WTC11 (cell line): ENCODE measurements around the gene CDC45. TPM values are rescaled to one million over a fixed set of nuclear protein-coding genes. Genes with fewer than 3 reads are reported as not detected.

Experiments
- ATAC-seq: fragments of 200-7000 bp; cut with Tn5 transposase; 2 replicates; pipeline ENCODE4 v1.10.0; 2021; ENCODE audit warnings: mild to moderate bottlenecking, moderate library complexity
- CTCF ChIA-PET: fragments of 300-600 bp; sonication (Branson Sonifier 250); formaldehyde crosslinking; loops from one replicate; lab custom pipeline; 2021; ENCODE audit warnings: antibody characterized with exemption; lab: Charles Lee
- POLR2A ChIA-PET: fragments of 350-600 bp; sonication (Branson Sonifier 250); formaldehyde crosslinking; loops from one replicate; lab custom pipeline; 2021; ENCODE audit warnings: antibody characterized with exemption; lab: Charles Lee
- DNase-seq: peaks from one replicate; pipeline ENCODE4 v3.0.0; 2021; ENCODE audit warnings: low spot score
- H3K27ac Mint-ChIP-seq: 2 replicates; pipeline ENCODE4 v1.8.0; 2021; ENCODE audit warnings: mixed read lengths
- H3K27me3 Mint-ChIP-seq: 2 replicates; pipeline ENCODE4 v1.8.0; 2021; ENCODE audit warnings: low read depth, mild to moderate bottlenecking, moderate library complexity, mixed read lengths
- H3K36me3 Mint-ChIP-seq: 2 replicates; pipeline ENCODE4 v1.8.0; 2021; ENCODE audit warnings: mixed read lengths
- H3K4me1 Mint-ChIP-seq: 2 replicates; pipeline ENCODE4 v1.8.0; 2022; ENCODE audit warnings: mixed read lengths
- H3K4me3 Mint-ChIP-seq: 2 replicates; pipeline ENCODE4 v1.8.0; 2021; ENCODE audit warnings: mild to moderate bottlenecking, moderate library complexity, mixed read lengths
- H3K9me3 Mint-ChIP-seq: 2 replicates; pipeline ENCODE4 v1.8.0; 2021; ENCODE audit warnings: mixed read lengths
- AFF4 ChIP-seq: sonication (generic); formaldehyde crosslinking; IDR thresholded peaks from 2 replicates; pipeline ENCODE4 v1.8.1; 2023; ENCODE audit warnings: mild to moderate bottlenecking, missing genetic modification reagents, borderline replicate concordance
- ATF1 ChIP-seq: sonication (generic); formaldehyde crosslinking; IDR thresholded peaks from 2 replicates; pipeline ENCODE4 v1.8.1; 2023; ENCODE audit warnings: mild to moderate bottlenecking, moderate library complexity, missing genetic modification reagents
- CBFB ChIP-seq: sonication (generic); formaldehyde crosslinking; IDR thresholded peaks from 2 replicates; pipeline ENCODE4 v1.8.1; 2022; ENCODE audit warnings: mild to moderate bottlenecking, low read depth, missing genetic modification reagents
- E2F5 ChIP-seq: sonication (generic); formaldehyde crosslinking; IDR thresholded peaks from 2 replicates; pipeline ENCODE4 v1.8.1; 2022; ENCODE audit warnings: mild to moderate bottlenecking, moderate library complexity, missing genetic modification reagents
- ESRRA ChIP-seq: sonication (generic); formaldehyde crosslinking; IDR thresholded peaks from 2 replicates; pipeline ENCODE4 v1.8.1; 2022; ENCODE audit warnings: mild to moderate bottlenecking, missing genetic modification reagents, borderline replicate concordance
- FOXP1 ChIP-seq: sonication (generic); formaldehyde crosslinking; IDR thresholded peaks from 2 replicates; pipeline ENCODE4 v1.8.0; 2022; ENCODE audit warnings: missing genetic modification reagents, mild to moderate bottlenecking, moderate library complexity, borderline replicate concordance
- IRF2 ChIP-seq: sonication (generic); formaldehyde crosslinking; IDR thresholded peaks from 2 replicates; pipeline ENCODE4 v1.8.0; 2022; ENCODE audit warnings: low read depth, missing genetic modification reagents, borderline replicate concordance
- MAX ChIP-seq: sonication (generic); formaldehyde crosslinking; IDR thresholded peaks from 2 replicates; pipeline ENCODE4 v1.8.0; 2022; ENCODE audit warnings: mild to moderate bottlenecking, missing genetic modification reagents
- MLX ChIP-seq: sonication (generic); formaldehyde crosslinking; IDR thresholded peaks from 2 replicates; pipeline ENCODE4 v1.8.1; 2023; ENCODE audit warnings: mild to moderate bottlenecking, missing genetic modification reagents, moderate library complexity
- MXD4 ChIP-seq: fragments of 250-450 bp; sonication (Bioruptor Pico); IDR thresholded peaks from 2 replicates; pipeline ENCODE4 v1.8.0; 2021; ENCODE audit warnings: mild to moderate bottlenecking, moderate library complexity, borderline replicate concordance
- PREB ChIP-seq: sonication (generic); formaldehyde crosslinking; IDR thresholded peaks from 2 replicates; pipeline ENCODE4 v1.8.1; 2022; ENCODE audit warnings: mild to moderate bottlenecking, missing genetic modification reagents, moderate library complexity, borderline replicate concordance
- PRRX2 ChIP-seq: fragments of 250-450 bp; sonication (Bioruptor Pico); IDR thresholded peaks from 2 replicates; pipeline ENCODE4 v1.8.0; 2021; ENCODE audit warnings: mild to moderate bottlenecking
- TCF7 ChIP-seq: sonication (generic); formaldehyde crosslinking; IDR thresholded peaks from 2 replicates; pipeline ENCODE4 v1.8.0; 2022; ENCODE audit warnings: mild to moderate bottlenecking, low read depth, missing genetic modification reagents, moderate library complexity
- TEAD1 ChIP-seq: sonication (generic); formaldehyde crosslinking; IDR thresholded peaks from 2 replicates; pipeline ENCODE4 v1.8.0; 2022; ENCODE audit warnings: mild to moderate bottlenecking, missing genetic modification reagents
- TEAD4 ChIP-seq: sonication (generic); formaldehyde crosslinking; IDR thresholded peaks from 2 replicates; pipeline ENCODE4 v1.8.0; 2022; ENCODE audit warnings: mild to moderate bottlenecking, missing genetic modification reagents
- ZNF232 ChIP-seq: sonication (generic); formaldehyde crosslinking; IDR thresholded peaks from 2 replicates; pipeline ENCODE4 v1.8.0; 2022; ENCODE audit warnings: mild to moderate bottlenecking, missing genetic modification reagents
- ZNF317 ChIP-seq: sonication (generic); formaldehyde crosslinking; IDR thresholded peaks from 2 replicates; pipeline ENCODE4 v1.8.1; 2023; ENCODE audit warnings: low read depth, mild to moderate bottlenecking, moderate library complexity, missing genetic modification reagents, borderline replicate concordance
- ZNF396 ChIP-seq: fragments of 250-450 bp; sonication (Bioruptor Pico); IDR thresholded peaks from 2 replicates; pipeline ENCODE4 v1.8.0; 2021; ENCODE audit warnings: mild to moderate bottlenecking, moderate library complexity, borderline replicate concordance
- ZNF416 ChIP-seq: fragments of 250-450 bp; sonication (Bioruptor Pico); IDR thresholded peaks from 2 replicates; pipeline ENCODE4 v1.9.0; 2021; ENCODE audit warnings: mild to moderate bottlenecking, inconsistent platforms
- ZNF423 ChIP-seq: fragments of 250-450 bp; sonication (Bioruptor Pico); IDR thresholded peaks from 2 replicates; pipeline ENCODE4 v2.1.2; 2022; ENCODE audit warnings: mild to moderate bottlenecking, moderate library complexity
- total RNA-seq: library from RNA; stranded (reverse); gene quantifications from 3 replicates; pipeline ENCODE4 v1.2.3, GENCODE V29; 2021

CDC45 gene
- total RNA-seq, 1 experiment from 2014 or later = 38.1 TPM

GRCh38 chr22:19520566-19521305 lies 41.0 kb downstream of the CDC45 start:
- DNase-seq (no peak), ATAC-seq (no peak)
- H3K27ac Mint-ChIP-seq = no peak overlapping the region
- H3K9me3 Mint-ChIP-seq = no peaks in the 10 kb centered on the region
- no peak overlapping the region for H3K4me3 Mint-ChIP-seq
- POLR2A ChIA-PET = no interaction called here
- TF ChIP-seq MXD4 (CRISPR knock-in tag) = no peak
- no peak for TF ChIP-seq TEAD1 (CRISPR knock-in tag)
- no peak for TF ChIP-seq E2F5 (CRISPR knock-in tag)
- no peak for TF ChIP-seq TCF7 (CRISPR knock-in tag)
- TF ChIP-seq ZNF423 = no peak
- H3K36me3 Mint-ChIP-seq = peaks cover 6% of the 10 kb centered on the region
- CTCF ChIA-PET = interaction anchor here (5.0 kb wide), 1 partner anchor 109 kb away, joined by 49 read pairs; no protein-coding TSS in a partner anchor
- H3K27me3 Mint-ChIP-seq = peaks cover 36% of the 10 kb centered on the region
- peaks cover 11% of the 10 kb centered on the region for H3K4me1 Mint-ChIP-seq

GRCh38 chr22:19522190-19522880 lies 42.6 kb downstream of the CDC45 start:
- Mint-ChIP-seq H3K27me3 (peaks cover 52% of the 10 kb centered on the region), H3K4me3 (peak overlapping the region; percentile 76), H3K9me3 (no peaks in the 10 kb centered on the region), H3K36me3 (peaks cover 3% of the 10 kb centered on the region), H3K4me1 (peaks cover 11% of the 10 kb centered on the region), H3K27ac (no peak overlapping the region)
- no peak for ATAC-seq
- no peak for DNase-seq
- TF ChIP-seq E2F5 (CRISPR knock-in tag) (no peak), IRF2 (no peak)
- POLR2A ChIA-PET = interaction anchor here (0.5 kb wide), 1 partner anchor 78 kb away, joined by 3 read pairs; no protein-coding TSS in a partner anchor
- CTCF ChIA-PET = interaction anchor here (1.3 to 5.0 kb wide), 5 partner anchors 26 to 110 kb away, joined by 3 to 49 read pairs (median 8); no protein-coding TSS in a partner anchor

GRCh38 chr22:19522881-19523239 lies 43.1 kb downstream of the CDC45 start:
- TF ChIP-seq ZNF317 = no peak
- no peak for TF ChIP-seq PRRX2 (CRISPR knock-in tag)
- TF ChIP-seq ATF1 (CRISPR knock-in tag) = no peak
- no peak for TF ChIP-seq ESRRA (CRISPR knock-in tag)
- no peak for TF ChIP-seq FOXP1 (CRISPR knock-in tag)
- no peak for TF ChIP-seq ZNF416
- TF ChIP-seq MLX (CRISPR knock-in tag) = no peak
- TF ChIP-seq CBFB (CRISPR knock-in tag) = no peak
- TF ChIP-seq MAX (CRISPR knock-in tag) = no peak
- TF ChIP-seq PREB (CRISPR knock-in tag) = no peak
- no peak for TF ChIP-seq TEAD4
- no peak for TF ChIP-seq ZNF396
- no peak for TF ChIP-seq AFF4
- TF ChIP-seq ZNF232 = no peak
- H3K4me1 Mint-ChIP-seq = peaks cover 11% of the 10 kb centered on the region
- POLR2A ChIA-PET = interaction anchor here (0.7 to 1.3 kb wide), 2 partner anchors 20 to 387 kb away, joined by 3 to 5 read pairs; no protein-coding TSS in a partner anchor
- H3K36me3 Mint-ChIP-seq = no peaks in the 10 kb centered on the region
- CTCF ChIA-PET = interaction anchor here (0.7 to 5.0 kb wide), 7 partner anchors 27 to 208 kb away, joined by 3 to 49 read pairs (median 7); no protein-coding TSS in a partner anchor
- no peak for DNase-seq
- ATAC-seq = no peak
- H3K27ac Mint-ChIP-seq = no peak overlapping the region
- peaks cover 52% of the 10 kb centered on the region for H3K27me3 Mint-ChIP-seq
- peak overlapping the region; percentile 76 for H3K4me3 Mint-ChIP-seq
- H3K9me3 Mint-ChIP-seq = no peaks in the 10 kb centered on the region
